ENCODE measurements around the gene KIDINS220.

The KIDINS220 gene

DNA sequence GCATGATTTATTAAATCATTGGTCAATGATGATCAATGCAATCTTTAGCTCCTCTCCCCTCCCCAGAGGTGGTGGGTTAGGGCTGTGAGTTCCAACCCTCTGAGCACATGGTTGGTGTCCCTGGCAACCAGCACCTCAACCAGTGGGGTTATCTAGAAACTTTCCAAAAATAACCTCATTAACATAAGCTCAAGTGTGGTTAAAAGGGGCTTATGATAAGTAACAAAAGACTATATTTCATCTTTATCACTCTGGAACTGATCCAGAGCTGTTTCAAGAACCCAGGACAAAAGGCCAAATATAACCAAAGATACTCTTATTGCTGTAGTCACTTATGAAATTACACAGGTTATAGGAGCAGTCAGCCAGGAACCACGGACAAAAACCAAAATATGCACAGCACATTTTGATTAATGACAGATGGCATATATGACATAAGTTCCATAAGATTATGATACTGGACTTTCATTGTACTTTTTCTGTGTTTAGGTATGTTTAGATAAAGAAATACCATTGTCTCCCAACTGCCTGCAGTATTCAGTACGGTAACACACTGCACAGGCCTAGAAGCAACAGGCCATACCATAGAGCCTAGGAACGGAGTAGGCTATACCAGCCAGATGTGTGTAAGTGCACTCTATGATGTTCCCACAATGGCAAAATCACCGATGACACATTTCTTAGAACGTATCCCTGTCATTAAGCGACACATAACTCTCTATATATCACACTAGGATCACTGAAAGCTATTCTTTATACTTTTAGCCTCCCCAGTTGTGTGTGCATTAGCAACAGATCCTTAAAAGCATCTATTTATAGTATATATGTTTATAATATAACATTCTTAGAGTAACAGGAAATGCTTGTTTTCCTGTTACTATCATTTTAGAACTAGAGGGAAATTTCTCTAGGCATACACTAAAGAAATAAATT, 31.9 kb downstream of the KIDINS220 start:
- H3K27ac ChIP-seq (ENCODE audit: low read length), result no peak overlapping the region
- no peak overlapping the region for H3K9ac ChIP-seq (ENCODE audit: low read length in 2 of 2)
- no peak overlapping the region for H3K4me3 ChIP-seq (ENCODE audit: low read length in 2 of 2)
- no peaks in the 10 kb centered on the region for H3K9me3 ChIP-seq (ENCODE audit: control insufficient read depth in 2 of 2, low read length in 2 of 2)
- peaks cover 45 to 52% of the 10 kb centered on the region in 2 donors for H3K36me3 ChIP-seq (ENCODE audit: control insufficient read depth in 2 of 2, insufficient read depth in 2 of 2, low read length in 2 of 2)
- H3K27me3 ChIP-seq (ENCODE audit: control insufficient read depth in 1 of 2, insufficient read depth in 2 of 2, low read length in 2 of 2), result no peaks in the 10 kb centered on the region
- H3K4me1 ChIP-seq (ENCODE audit: control insufficient read depth, insufficient read depth, low read length), result no peaks in the 10 kb centered on the region

DNA sequence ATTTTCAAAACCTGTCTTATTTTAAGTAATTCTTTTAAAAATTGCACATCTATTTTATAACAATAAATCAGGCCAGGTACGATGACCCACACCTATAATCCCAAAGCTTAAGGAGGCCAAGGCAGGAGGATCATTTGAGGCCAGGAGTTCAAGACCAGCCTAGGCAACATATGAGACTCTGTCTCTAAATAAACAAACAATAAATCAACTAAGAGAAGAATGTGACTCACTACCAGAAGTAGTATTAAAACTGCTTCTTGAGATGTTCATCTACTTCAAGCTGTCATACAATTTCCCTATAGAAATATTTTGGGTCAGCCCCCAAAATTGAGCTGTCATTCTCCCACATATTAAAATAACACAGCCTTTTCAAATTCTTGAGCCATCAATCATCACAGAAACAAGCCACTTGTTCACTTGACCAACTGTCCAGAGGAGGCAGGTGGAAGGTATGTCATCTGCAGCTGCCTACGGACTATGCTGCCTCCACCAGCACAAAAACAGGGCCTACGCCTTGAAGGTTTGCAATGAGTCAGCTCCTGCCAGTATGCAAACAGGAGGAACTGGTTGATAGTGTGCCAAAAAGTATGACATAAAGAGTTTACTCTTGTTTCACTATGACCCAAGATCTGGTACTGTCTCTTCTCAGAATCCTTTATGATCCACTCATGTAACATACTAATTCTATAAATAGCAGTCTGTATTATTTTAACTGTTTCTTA, 33.6 kb downstream of the KIDINS220 start:
- no peaks in the 10 kb centered on the region for H3K27me3 ChIP-seq (ENCODE audit: control insufficient read depth in 1 of 2, insufficient read depth in 2 of 2, low read length in 2 of 2)
- peaks cover 34 to 58% of the 10 kb centered on the region in 2 donors for H3K36me3 ChIP-seq (ENCODE audit: control insufficient read depth in 2 of 2, insufficient read depth in 2 of 2, low read length in 2 of 2)
- no peak overlapping the region for H3K9ac ChIP-seq (ENCODE audit: low read length in 2 of 2)
- no peaks in the 10 kb centered on the region for H3K4me1 ChIP-seq (ENCODE audit: control insufficient read depth, insufficient read depth, low read length)
- no peak overlapping the region for H3K27ac ChIP-seq (ENCODE audit: low read length)
- H3K4me3 ChIP-seq (ENCODE audit: low read length in 2 of 2), result no peak overlapping the region
- no peaks in the 10 kb centered on the region for H3K9me3 ChIP-seq (ENCODE audit: control insufficient read depth in 2 of 2, low read length in 2 of 2)

DNA sequence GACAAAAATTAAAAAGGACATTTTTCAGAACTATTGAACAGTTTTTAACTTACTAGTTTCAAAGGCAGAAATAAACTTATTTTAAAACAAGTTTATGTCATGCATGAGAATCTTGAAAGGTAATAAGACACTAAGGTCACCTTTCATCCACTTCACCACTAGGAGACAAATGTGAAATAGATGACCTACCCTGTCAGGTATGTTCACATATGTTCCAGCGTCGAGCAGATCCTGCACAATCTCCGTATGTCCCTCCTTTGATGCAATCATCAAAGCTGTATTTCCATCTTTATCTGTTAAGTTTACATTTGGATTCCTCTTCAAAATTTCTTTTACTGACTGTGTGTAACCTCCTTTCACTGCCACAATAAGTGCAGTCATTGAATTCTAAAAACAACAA, 34.7 kb downstream of the KIDINS220 start:
- no peaks in the 10 kb centered on the region for H3K27me3 ChIP-seq (ENCODE audit: control insufficient read depth in 1 of 2, insufficient read depth in 2 of 2, low read length in 2 of 2)
- H3K4me3 ChIP-seq (ENCODE audit: low read length in 2 of 2), result no peak overlapping the region
- no peaks in the 10 kb centered on the region for H3K4me1 ChIP-seq (ENCODE audit: control insufficient read depth, insufficient read depth, low read length)
- no peak overlapping the region for H3K9ac ChIP-seq (ENCODE audit: low read length in 2 of 2)
- peaks cover 32 to 60% of the 10 kb centered on the region in 2 donors for H3K36me3 ChIP-seq (ENCODE audit: control insufficient read depth in 2 of 2, insufficient read depth in 2 of 2, low read length in 2 of 2)
- no peaks in the 10 kb centered on the region for H3K9me3 ChIP-seq (ENCODE audit: control insufficient read depth in 2 of 2, low read length in 2 of 2)
- no peak overlapping the region for H3K27ac ChIP-seq (ENCODE audit: low read length)

DNA sequence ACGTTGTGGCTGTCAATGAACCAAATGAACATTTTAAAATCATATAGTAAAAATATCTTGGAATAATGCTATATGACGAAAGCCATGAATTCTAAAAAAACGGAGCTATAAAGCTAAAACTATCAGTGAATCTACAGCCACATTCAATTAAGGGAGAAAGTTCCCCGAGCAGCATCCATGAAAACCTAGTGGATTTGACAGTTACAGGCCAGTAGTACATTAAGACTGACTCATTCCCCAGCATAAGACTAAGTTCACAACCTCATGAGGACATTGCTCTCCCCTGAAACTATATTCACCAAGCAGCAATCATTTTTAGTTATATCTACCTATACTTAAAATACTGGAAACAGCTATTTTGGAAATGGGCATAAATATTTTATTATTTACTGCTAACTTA, 36.6 kb downstream of the KIDINS220 start:
- Histone ChIP-seq H3K4me3 (ENCODE audit: low read length in 2 of 2) (no peak overlapping the region), H3K4me1 (ENCODE audit: control insufficient read depth, insufficient read depth, low read length) (no peaks in the 10 kb centered on the region), H3K27ac (ENCODE audit: low read length) (no peak overlapping the region), H3K27me3 (ENCODE audit: control insufficient read depth in 1 of 2, insufficient read depth in 2 of 2, low read length in 2 of 2) (no peaks in the 10 kb centered on the region), H3K9ac (ENCODE audit: low read length in 2 of 2) (no peak overlapping the region), H3K9me3 (ENCODE audit: control insufficient read depth in 2 of 2, low read length in 2 of 2) (no peaks in the 10 kb centered on the region), H3K36me3 (ENCODE audit: control insufficient read depth in 2 of 2, insufficient read depth in 2 of 2, low read length in 2 of 2) (peaks cover 32 to 59% of the 10 kb centered on the region in 2 donors)

DNA sequence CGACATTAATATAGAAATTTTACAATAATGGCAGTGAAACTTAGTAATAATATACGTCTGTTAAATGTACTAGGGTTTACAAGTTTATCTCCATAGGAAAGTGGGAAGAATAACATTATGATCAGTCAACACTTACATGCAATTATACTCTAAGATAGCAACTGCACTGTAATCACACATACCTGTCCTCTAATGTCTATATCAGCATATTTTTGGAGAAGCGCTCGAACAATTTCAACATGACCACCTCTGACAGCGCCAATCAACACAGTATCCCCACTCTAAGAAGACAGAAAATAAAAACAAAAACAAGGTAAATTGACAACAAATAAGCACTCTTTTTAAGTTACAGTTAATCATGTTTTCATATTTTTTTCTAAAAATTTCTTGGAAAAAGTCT, 37.2 kb downstream of the KIDINS220 start:
- Histone ChIP-seq H3K4me1 (ENCODE audit: control insufficient read depth, insufficient read depth, low read length) (no peaks in the 10 kb centered on the region), H3K27ac (ENCODE audit: low read length) (no peak overlapping the region), H3K36me3 (ENCODE audit: control insufficient read depth in 2 of 2, insufficient read depth in 2 of 2, low read length in 2 of 2) (peaks cover 27 to 57% of the 10 kb centered on the region in 2 donors), H3K9ac (ENCODE audit: low read length in 2 of 2) (no peak overlapping the region), H3K27me3 (ENCODE audit: control insufficient read depth in 1 of 2, insufficient read depth in 2 of 2, low read length in 2 of 2) (no peaks in the 10 kb centered on the region), H3K9me3 (ENCODE audit: control insufficient read depth in 2 of 2, low read length in 2 of 2) (no peaks in the 10 kb centered on the region), H3K4me3 (ENCODE audit: low read length in 2 of 2) (no peak overlapping the region)

DNA sequence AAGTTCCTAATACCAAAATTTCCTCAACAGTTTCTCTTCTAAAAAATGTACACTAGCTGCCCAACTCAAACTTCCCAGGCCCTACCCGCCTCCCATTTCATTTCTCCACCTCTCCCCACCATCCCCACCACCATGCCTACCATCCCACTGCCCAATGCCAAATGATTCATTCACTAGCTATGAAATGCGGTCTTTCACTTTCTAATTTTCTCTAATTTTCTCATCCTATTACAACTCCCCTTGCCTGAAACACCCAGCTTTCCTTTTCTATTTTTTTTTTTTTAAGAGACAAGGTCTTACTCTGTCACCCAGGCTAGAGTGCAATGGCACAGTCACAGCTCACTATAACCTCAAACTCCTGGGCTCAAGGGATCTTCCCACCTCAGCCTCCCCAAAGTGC, 38.4 kb downstream of the KIDINS220 start:
- Histone ChIP-seq H3K4me3 (ENCODE audit: low read length in 2 of 2) (no peak overlapping the region), H3K9me3 (ENCODE audit: control insufficient read depth in 2 of 2, low read length in 2 of 2) (no peaks in the 10 kb centered on the region), H3K36me3 (ENCODE audit: control insufficient read depth in 2 of 2, insufficient read depth in 2 of 2, low read length in 2 of 2) (peaks cover 32 to 61% of the 10 kb centered on the region in 2 donors), H3K27me3 (ENCODE audit: control insufficient read depth in 1 of 2, insufficient read depth in 2 of 2, low read length in 2 of 2) (no peaks in the 10 kb centered on the region), H3K9ac (ENCODE audit: low read length in 2 of 2) (no peak overlapping the region), H3K27ac (ENCODE audit: low read length) (no peak overlapping the region), H3K4me1 (ENCODE audit: control insufficient read depth, insufficient read depth, low read length) (no peaks in the 10 kb centered on the region)

DNA sequence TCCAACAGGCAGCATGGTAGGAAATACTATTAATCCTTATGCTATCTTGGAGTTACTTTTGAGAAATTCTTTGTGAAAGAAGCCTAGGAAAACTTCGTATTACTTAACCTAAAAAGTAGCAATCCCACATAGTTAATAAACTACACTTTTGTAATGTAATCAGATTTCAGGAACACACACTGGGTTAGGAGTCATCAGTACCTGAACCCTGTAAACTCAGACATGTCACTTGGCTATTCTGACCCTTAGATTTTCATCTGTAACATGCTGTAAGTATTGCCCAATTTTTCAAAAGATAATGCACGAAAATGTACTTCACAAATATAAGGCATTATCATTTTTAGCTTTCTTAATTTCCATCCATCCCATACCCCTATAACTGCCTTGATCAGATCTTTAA, 39.0 kb downstream of the KIDINS220 start:
- Histone ChIP-seq H3K36me3 (ENCODE audit: control insufficient read depth in 2 of 2, insufficient read depth in 2 of 2, low read length in 2 of 2) (peaks cover 34 to 63% of the 10 kb centered on the region in 2 donors), H3K4me1 (ENCODE audit: control insufficient read depth, insufficient read depth, low read length) (no peaks in the 10 kb centered on the region), H3K4me3 (ENCODE audit: low read length in 2 of 2) (no peak overlapping the region), H3K27ac (ENCODE audit: low read length) (no peak overlapping the region), H3K27me3 (ENCODE audit: control insufficient read depth in 1 of 2, insufficient read depth in 2 of 2, low read length in 2 of 2) (no peaks in the 10 kb centered on the region), H3K9ac (ENCODE audit: low read length in 2 of 2) (no peak overlapping the region), H3K9me3 (ENCODE audit: control insufficient read depth in 2 of 2, low read length in 2 of 2) (no peaks in the 10 kb centered on the region)

DNA sequence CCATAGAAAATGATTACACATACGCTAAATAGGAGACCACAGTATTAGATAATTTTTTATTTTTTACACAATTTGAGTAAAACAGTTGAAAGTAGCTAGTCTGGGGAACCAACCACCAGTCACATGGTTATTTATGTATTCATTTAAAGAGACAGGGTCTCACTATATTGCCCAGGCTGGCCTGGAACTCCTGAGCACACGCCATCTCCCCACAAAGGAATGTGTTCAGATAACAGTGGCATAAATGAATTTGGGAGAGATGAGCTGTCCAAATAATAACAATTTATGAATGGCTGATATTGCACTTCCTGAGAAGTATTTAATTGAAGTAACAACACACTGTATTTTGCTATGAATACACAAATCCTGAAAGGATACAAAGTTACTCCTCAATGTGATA, 39.7 kb downstream of the KIDINS220 start:
- Histone ChIP-seq H3K27me3 (ENCODE audit: control insufficient read depth in 1 of 2, insufficient read depth in 2 of 2, low read length in 2 of 2) (no peaks in the 10 kb centered on the region), H3K4me1 (ENCODE audit: control insufficient read depth, insufficient read depth, low read length) (no peaks in the 10 kb centered on the region), H3K36me3 (ENCODE audit: control insufficient read depth in 2 of 2, insufficient read depth in 2 of 2, low read length in 2 of 2) (peaks cover 36 to 61% of the 10 kb centered on the region in 2 donors), H3K9me3 (ENCODE audit: control insufficient read depth in 2 of 2, low read length in 2 of 2) (no peaks in the 10 kb centered on the region), H3K27ac (ENCODE audit: low read length) (no peak overlapping the region), H3K9ac (ENCODE audit: low read length in 2 of 2) (no peak overlapping the region), H3K4me3 (ENCODE audit: low read length in 2 of 2) (no peak overlapping the region)

DNA sequence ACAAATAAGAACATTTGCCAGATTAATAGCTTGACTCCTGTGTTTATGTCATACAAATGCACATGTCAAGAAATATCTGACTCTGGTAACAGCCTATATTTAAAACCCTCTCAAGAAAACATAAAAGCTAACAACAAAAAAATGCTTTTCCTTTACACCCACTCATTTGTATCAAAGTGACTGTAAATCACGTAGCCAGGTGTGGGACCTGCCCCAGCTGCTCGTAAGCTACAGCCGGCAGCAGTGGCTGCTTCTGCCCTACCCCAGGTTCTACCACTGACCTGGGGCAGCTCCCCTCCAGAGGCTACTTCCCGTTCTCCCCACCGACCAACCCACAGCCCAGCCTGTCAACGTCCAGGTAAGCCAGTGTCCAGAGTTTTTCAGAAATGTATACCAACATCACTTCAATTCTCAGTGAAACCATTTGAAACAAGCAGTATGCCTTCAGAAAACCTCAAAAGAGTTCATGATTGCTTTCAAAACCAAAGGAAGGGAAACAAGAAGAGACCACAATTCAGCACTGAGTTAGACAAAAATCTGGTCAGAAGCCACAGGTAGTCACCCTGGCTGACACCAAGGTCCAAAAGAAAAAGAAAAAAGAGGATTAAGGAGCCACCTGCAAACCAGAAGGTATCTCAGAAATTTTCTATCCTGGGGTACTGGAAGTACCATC, 40.4 kb downstream of the KIDINS220 start:
- H3K4me1 ChIP-seq (ENCODE audit: control insufficient read depth, insufficient read depth, low read length), result no peaks in the 10 kb centered on the region
- no peaks in the 10 kb centered on the region for H3K9me3 ChIP-seq (ENCODE audit: control insufficient read depth in 2 of 2, low read length in 2 of 2)
- H3K27ac ChIP-seq (ENCODE audit: low read length), result no peak overlapping the region
- H3K9ac ChIP-seq (ENCODE audit: low read length in 2 of 2), result no peak overlapping the region
- peaks cover 30 to 54% of the 10 kb centered on the region in 2 donors for H3K36me3 ChIP-seq (ENCODE audit: control insufficient read depth in 2 of 2, insufficient read depth in 2 of 2, low read length in 2 of 2)
- no peaks in the 10 kb centered on the region for H3K27me3 ChIP-seq (ENCODE audit: control insufficient read depth in 1 of 2, insufficient read depth in 2 of 2, low read length in 2 of 2)
- H3K4me3 ChIP-seq (ENCODE audit: low read length in 2 of 2), result no peak overlapping the region

DNA sequence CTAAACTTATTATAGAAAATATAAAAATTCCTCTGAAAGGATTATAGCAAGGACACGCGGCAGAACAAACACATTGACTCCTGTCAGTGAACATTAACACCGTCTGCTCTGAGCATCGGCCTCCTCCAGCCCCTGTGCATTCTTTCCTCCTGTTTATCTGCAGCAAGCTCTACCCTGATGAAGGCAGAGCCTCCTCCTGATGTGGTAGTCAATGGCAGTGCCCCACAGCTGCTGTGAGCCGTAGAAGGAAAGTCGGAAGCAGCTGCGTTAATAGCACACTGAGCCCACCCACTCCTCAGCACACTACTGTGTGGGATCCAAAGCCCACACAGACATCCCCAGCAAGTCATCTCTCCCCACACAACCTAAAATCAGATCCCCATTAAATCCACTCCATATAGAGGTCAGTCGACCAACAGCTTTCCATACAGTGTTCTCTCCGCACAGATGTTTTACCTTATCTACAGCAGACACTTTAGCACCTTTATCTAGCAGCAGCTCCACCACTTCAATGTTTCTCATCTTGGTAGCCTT, 41.0 kb downstream of the KIDINS220 start:
- Histone ChIP-seq H3K9me3 (ENCODE audit: control insufficient read depth in 2 of 2, low read length in 2 of 2) (no peaks in the 10 kb centered on the region), H3K4me1 (ENCODE audit: control insufficient read depth, insufficient read depth, low read length) (no peaks in the 10 kb centered on the region), H3K9ac (ENCODE audit: low read length in 2 of 2) (no peak overlapping the region), H3K36me3 (ENCODE audit: control insufficient read depth in 2 of 2, insufficient read depth in 2 of 2, low read length in 2 of 2) (peaks cover 25 to 48% of the 10 kb centered on the region in 2 donors), H3K4me3 (ENCODE audit: low read length in 2 of 2) (no peak overlapping the region), H3K27me3 (ENCODE audit: control insufficient read depth in 1 of 2, insufficient read depth in 2 of 2, low read length in 2 of 2) (no peaks in the 10 kb centered on the region), H3K27ac (ENCODE audit: low read length) (no peak overlapping the region)
